Gastrocnemius medialis (tissue), 4 donors: Measurements from ENCODE around the gene MGAT5B. TPM values are rescaled to one million over a fixed set of nuclear protein-coding genes. Genes with fewer than 3 reads are reported as not detected.

ENCODE experiments used
- ATAC-seq, 2 donors: fragments of 150-250 bp; one replicate each; pipeline ENCODE4 v1.9.1; 2016
- DNase-seq, 2 donors: peaks; one replicate each; pipeline ENCODE4 v3.0.0-alpha.2; 2019
- H3K27ac ChIP-seq, 4 donors: fragments of 200-600 bp; sonication (generic); 1 replicate in 1 of 4; 2 replicates in 3 of 4; pipeline ENCODE4 v1.5.1; 2016 to 2018; ENCODE audit warnings: mild to moderate bottlenecking in 2 of 4, moderate library complexity in 1 of 4
- H3K27me3 ChIP-seq, 3 donors: fragments of 200-600 bp; sonication (generic) in 2 of 3; 1 replicate in 1 of 3; 2 replicates in 2 of 3; pipeline versions ENCODE4 v1.5.1 to v1.6.0; 2016 to 2019; ENCODE audit warnings: mild to moderate bottlenecking in 1 of 3, moderate library complexity in 1 of 3
- H3K36me3 ChIP-seq, 2 donors: fragments of 200-600 bp; sonication (generic) in 1 of 2; one replicate each; pipeline ENCODE4 v1.5.1; 2017 to 2018
- H3K4me1 ChIP-seq, 2 donors: fragments of 200-600 bp; sonication (generic) in 1 of 2; one replicate each; pipeline ENCODE4 v1.5.1; 2016 to 2017; ENCODE audit warnings: mild to moderate bottlenecking in 2 of 2
- H3K4me3 ChIP-seq, 4 donors: fragments of 200-600 bp; sonication (generic) in 3 of 4; 1 replicate in 1 of 4; 2 replicates in 3 of 4; pipeline ENCODE4 v1.5.1; 2016 to 2019; ENCODE audit warnings: mild to moderate bottlenecking in 2 of 4
- H3K9me3 ChIP-seq, 3 donors: fragments of 200-600 bp; sonication (generic) in 2 of 3; 1 replicate in 1 of 3; 2 replicates in 2 of 3; pipeline ENCODE4 v1.5.1; 2016 to 2019
- POLR2A ChIP-seq, 2 donors: fragments of 450-650 bp; IDR thresholded peaks; one replicate each; pipeline ENCODE4 v1.6.1; 2017; ENCODE audit warnings: antibody characterized with exemption in 2 of 2, mild to moderate bottlenecking in 2 of 2, moderate library complexity in 2 of 2
- in situ Hi-C, 4 donors: fragments of 200-750 bp; cut with MboI; loops; one replicate each; pipeline versions ENCODE4 v1.15.0 to v1.8.0; 2017; ENCODE audit warnings: low sequenced_read_pairs in 4 of 4
- intact Hi-C: fragments of 100-400 bp; cut with DNase I; formaldehyde crosslinking; loops from one replicate; pipeline ENCODE4 v1.15.1; 2023; ENCODE audit warnings: low total_unique reads
- total RNA-seq, 4 donors: library from RNA; depleted of rRNA; stranded (reverse); fragments of >200 nt; gene quantifications; one replicate each; pipeline versions ENCODE4 v1.1.0 to v1.2.3, GENCODE V29; 2016
- TF ChIP-seq, protein P1 (sequence below), 5 experiments: fragments of 450-650 bp in 3 of 5; fragments of 200-600 bp in 2 of 5; sonication (generic) in 2 of 5; IDR thresholded peaks in 4 of 5; conservative IDR thresholded peaks in 1 of 5; 1 replicate in 4 of 5; 2 replicates in 1 of 5; pipeline ENCODE4 v1.5.1; 2016 to 2019; ENCODE audit warnings: antibody characterized with exemption in 5 of 5, mild to moderate bottlenecking in 3 of 5, moderate library complexity in 3 of 5

Gene MGAT5B
- total RNA-seq, 4 donors from 2014 or later, result not detected

DNA sequence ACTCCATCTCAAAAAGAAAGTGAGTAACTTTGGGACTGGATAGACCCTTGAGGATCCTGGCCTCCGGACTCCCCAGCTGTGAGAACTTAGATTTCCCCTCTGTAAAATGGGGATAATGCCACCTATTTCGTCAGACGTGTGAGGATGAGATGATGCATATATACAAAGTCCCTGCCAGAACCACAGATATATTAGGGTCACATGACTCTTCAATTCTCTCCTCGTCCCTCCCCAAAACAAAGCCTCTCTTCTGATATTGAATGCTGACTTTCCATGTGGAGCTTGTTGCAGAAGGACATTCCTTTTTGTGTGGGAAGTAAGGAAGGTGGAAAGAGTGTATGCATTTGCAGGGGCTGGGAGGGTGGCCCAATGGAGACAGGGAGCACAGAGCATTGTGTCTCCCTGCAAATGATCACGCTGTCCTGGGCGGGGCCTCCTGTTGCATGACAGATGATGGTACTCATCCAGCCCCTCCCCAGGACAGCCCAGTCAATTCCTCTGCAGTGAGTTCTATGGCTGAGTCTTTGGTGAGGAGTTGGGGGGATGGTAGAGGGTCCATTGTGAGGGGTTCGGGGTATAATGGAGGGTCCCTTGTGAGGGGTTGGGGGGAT is 35.1 kb upstream of the MGAT5B start:
- ATAC-seq, result no peak
- in situ Hi-C loops, result no loop called here

DNA sequence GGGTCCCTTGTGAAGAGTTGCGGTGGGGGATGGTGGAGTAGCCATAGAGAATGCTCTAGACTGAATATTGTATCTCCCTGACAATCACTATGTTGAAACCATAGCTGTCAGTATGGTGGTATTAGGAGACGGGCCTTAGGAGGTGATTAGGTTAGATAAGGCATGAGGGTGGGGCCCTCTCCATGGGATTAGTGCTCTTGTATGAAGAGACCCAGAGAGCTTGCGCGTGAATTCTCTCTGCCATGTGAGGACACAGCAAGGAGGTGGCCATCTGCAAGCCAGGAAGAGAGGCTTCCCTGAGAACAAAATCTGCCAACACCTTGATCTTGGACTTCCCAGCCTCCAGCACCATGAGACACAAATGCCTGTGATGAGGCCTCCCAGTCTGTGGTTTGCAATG is 34.5 kb upstream of the MGAT5B start:
- ATAC-seq, result no peak
- Histone ChIP-seq H3K4me1 (no peaks in the 10 kb centered on the region), H3K27me3 (peaks cover 5 to 11% (median 10%) of the 10 kb centered on the region in 3 donors), H3K9me3 (no peaks in the 10 kb centered on the region), H3K4me3 (no peak overlapping the region), H3K36me3 (no peaks in the 10 kb centered on the region), H3K27ac (no peak overlapping the region)
- DNase-seq, result no peak
- in situ Hi-C loops, result no loop called here
- intact Hi-C loops, result no loop called here
- TF ChIP-seq, protein P1, sequence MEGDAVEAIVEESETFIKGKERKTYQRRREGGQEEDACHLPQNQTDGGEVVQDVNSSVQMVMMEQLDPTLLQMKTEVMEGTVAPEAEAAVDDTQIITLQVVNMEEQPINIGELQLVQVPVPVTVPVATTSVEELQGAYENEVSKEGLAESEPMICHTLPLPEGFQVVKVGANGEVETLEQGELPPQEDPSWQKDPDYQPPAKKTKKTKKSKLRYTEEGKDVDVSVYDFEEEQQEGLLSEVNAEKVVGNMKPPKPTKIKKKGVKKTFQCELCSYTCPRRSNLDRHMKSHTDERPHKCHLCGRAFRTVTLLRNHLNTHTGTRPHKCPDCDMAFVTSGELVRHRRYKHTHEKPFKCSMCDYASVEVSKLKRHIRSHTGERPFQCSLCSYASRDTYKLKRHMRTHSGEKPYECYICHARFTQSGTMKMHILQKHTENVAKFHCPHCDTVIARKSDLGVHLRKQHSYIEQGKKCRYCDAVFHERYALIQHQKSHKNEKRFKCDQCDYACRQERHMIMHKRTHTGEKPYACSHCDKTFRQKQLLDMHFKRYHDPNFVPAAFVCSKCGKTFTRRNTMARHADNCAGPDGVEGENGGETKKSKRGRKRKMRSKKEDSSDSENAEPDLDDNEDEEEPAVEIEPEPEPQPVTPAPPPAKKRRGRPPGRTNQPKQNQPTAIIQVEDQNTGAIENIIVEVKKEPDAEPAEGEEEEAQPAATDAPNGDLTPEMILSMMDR (IDR thresholded peaks at IDR 0.05 in 4 of 5, conservative IDR thresholded peaks at IDR 0.05 in 1 of 5), result no peak
- no peak for TF ChIP-seq POLR2A (IDR thresholded peaks at IDR 0.05)

More for the DNA sequence above, 35.1 kb upstream of the MGAT5B start:
- intact Hi-C loops, result no loop called here
- DNase-seq, result no peak
- Histone ChIP-seq H3K9me3 (no peaks in the 10 kb centered on the region), H3K27ac (no peak overlapping the region), H3K4me3 (no peak overlapping the region), H3K27me3 (peaks cover 5 to 11% (median 10%) of the 10 kb centered on the region in 3 donors), H3K4me1 (no peaks in the 10 kb centered on the region), H3K36me3 (no peaks in the 10 kb centered on the region)
- TF ChIP-seq, protein P1 (IDR thresholded peaks at IDR 0.05 in 4 of 5, conservative IDR thresholded peaks at IDR 0.05 in 1 of 5), result no peak
- no peak for TF ChIP-seq POLR2A (IDR thresholded peaks at IDR 0.05)

DNA sequence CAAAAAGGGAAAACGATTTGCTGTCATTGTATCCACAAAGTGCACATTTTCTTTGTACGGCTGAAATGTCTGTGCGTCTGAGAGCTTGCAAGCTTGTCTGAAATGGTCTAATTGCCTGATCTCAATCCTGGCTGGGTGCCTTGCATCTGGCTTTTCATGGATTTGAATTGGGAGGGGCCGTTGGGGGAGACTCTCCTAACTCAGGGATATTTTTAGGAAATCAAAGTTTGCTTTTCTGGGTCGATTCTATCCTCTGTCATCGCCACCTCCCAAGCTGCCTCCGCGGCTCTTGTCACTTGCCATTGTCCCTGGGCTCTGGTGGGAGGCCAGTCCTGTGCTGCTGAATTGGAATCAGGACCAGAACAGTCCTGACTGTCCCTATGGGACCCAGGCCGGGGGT is 33.3 kb upstream of the MGAT5B start:
- Histone ChIP-seq H3K4me1 (no peaks in the 10 kb centered on the region), H3K36me3 (no peaks in the 10 kb centered on the region)
- TF ChIP-seq POLR2A (IDR thresholded peaks at IDR 0.05), result no peak
- TF ChIP-seq, protein P1 (IDR thresholded peaks at IDR 0.05 in 4 of 5, conservative IDR thresholded peaks at IDR 0.05 in 1 of 5), result no peak

DNA sequence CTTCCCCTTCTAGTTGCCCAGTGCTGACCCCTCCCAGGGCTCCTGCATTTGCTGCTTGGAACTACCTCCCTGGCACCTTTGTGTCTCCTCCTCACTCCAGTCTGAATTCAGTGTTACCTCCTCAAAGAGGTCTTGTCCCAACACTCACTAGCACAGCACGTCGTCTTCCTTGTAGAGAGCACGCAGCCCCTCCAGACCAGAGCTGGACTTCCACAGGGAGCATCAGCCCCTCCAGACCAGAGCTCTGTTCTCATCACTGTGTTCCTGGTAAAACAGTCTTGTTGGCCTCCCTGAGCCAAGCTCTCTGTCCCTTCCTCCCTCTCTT is 27.8 kb upstream of the MGAT5B start:
- Histone ChIP-seq H3K27ac (no peak overlapping the region), H3K4me3 (no peak overlapping the region), H3K4me1 (no peaks in the 10 kb centered on the region), H3K9me3 (no peaks in the 10 kb centered on the region), H3K27me3 (peaks cover 18 to 49% (median 43%) of the 10 kb centered on the region in 3 donors), H3K36me3 (no peaks in the 10 kb centered on the region)
- in situ Hi-C loops, result no loop called here
- DNase-seq (no peak), ATAC-seq (no peak)
- intact Hi-C loops, result no loop called here
- TF ChIP-seq, protein P1 (IDR thresholded peaks at IDR 0.05 in 4 of 5, conservative IDR thresholded peaks at IDR 0.05 in 1 of 5), result no peak
- no peak for TF ChIP-seq POLR2A (IDR thresholded peaks at IDR 0.05)

More for the DNA sequence above, 33.3 kb upstream of the MGAT5B start:
- H3K9me3 ChIP-seq, result no peaks in the 10 kb centered on the region
- peaks cover 8 to 11% (median 10%) of the 10 kb centered on the region in 3 donors for H3K27me3 ChIP-seq
- ATAC-seq, result no peak
- in situ Hi-C loops (no loop called here), intact Hi-C loops (no loop called here)
- no peak overlapping the region for H3K4me3 ChIP-seq
- no peak overlapping the region for H3K27ac ChIP-seq
- DNase-seq, result no peak
